WERI-Rb-1 (cell line): ENCODE measurements around the gene TIGAR.

Experiments
- DNase-seq: peaks from one replicate; pipeline ENCODE4 v3.0.0-alpha.2; 2020
- H3K27ac ChIP-seq: fragments of 250-450 bp; sonication (Bioruptor Pico); 2 replicates; pipeline ENCODE4 v1.5.1; 2020; ENCODE audit warnings: mild to moderate bottlenecking, moderate library complexity
- H3K27me3 ChIP-seq: fragments of 250-450 bp; sonication (Bioruptor Pico); 2 replicates; pipeline ENCODE4 v1.5.1; 2021; ENCODE audit warnings: mild to moderate bottlenecking, low read depth, moderate library complexity; ENCODE audit not compliant: insufficient read depth, severe bottlenecking
- H3K36me3 ChIP-seq: fragments of 250-450 bp; sonication (Bioruptor Pico); 2 replicates; pipeline ENCODE4 v1.5.1; 2020; ENCODE audit warnings: mild to moderate bottlenecking, moderate library complexity
- H3K4me3 ChIP-seq: 2 replicates; pipeline ENCODE4 v1.5.1; 2011; ENCODE audit warnings: low read depth, mild to moderate bottlenecking, control low read depth, low read length
- H3K9me3 ChIP-seq: fragments of 250-450 bp; sonication (Bioruptor Pico); 2 replicates; pipeline ENCODE4 v1.5.1; 2021; ENCODE audit warnings: mild to moderate bottlenecking, moderate library complexity; ENCODE audit not compliant: severe bottlenecking
- TF ChIP-seq, protein P1 (sequence below): IDR thresholded peaks from 2 replicates; pipeline ENCODE4 v1.5.1; 2011; ENCODE audit warnings: low read depth, mild to moderate bottlenecking, control low read depth, inconsistent platforms, low read length

The TIGAR gene

DNA sequence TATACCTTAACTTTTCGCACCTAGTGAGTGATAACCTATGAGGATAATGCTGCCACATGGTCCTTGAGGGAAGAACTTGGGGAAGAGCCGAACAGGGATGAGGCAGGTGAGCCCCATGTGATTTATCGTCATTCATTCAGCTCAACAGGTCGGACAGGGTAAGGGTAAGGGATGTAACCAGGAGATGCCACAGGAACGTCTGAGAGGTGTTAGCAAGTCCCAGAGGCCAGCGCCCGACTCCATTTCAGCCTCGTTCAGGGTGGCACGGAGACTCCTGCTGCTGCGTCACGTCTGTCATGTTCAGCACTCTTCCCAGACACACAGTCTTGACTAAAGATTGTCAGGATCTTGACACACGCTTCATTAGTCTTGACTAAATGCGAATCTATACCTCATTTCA lies 23.4 kb upstream of the TIGAR start:
- TF ChIP-seq, protein P1, sequence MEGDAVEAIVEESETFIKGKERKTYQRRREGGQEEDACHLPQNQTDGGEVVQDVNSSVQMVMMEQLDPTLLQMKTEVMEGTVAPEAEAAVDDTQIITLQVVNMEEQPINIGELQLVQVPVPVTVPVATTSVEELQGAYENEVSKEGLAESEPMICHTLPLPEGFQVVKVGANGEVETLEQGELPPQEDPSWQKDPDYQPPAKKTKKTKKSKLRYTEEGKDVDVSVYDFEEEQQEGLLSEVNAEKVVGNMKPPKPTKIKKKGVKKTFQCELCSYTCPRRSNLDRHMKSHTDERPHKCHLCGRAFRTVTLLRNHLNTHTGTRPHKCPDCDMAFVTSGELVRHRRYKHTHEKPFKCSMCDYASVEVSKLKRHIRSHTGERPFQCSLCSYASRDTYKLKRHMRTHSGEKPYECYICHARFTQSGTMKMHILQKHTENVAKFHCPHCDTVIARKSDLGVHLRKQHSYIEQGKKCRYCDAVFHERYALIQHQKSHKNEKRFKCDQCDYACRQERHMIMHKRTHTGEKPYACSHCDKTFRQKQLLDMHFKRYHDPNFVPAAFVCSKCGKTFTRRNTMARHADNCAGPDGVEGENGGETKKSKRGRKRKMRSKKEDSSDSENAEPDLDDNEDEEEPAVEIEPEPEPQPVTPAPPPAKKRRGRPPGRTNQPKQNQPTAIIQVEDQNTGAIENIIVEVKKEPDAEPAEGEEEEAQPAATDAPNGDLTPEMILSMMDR = no peak
- no peaks in the 10 kb centered on the region for H3K36me3 ChIP-seq
- H3K4me3 ChIP-seq = no peak overlapping the region
- no peaks in the 10 kb centered on the region for H3K27me3 ChIP-seq
- H3K27ac ChIP-seq = no peak overlapping the region
- DNase-seq = no peak
- H3K9me3 ChIP-seq = no peaks in the 10 kb centered on the region

DNA sequence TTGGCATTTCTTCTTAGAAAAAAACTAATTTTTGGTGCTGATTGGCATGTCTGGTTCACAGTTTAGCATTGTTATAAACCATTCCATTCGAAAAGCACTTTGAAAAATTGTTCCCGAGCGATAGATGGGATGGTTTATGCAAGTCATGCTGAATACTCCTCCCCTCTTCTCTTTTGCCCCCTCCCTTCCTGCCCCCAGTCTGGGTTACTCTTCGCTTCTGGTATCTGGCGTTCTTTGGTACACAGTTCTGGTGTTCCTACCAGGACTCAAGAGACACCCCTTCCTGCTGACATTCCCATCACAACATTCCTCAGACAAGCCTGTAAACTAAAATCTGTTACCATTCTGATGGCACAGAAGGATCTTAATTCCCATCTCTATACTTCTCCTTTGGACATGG lies 20.1 kb upstream of the TIGAR start:
- H3K9me3 ChIP-seq = no peaks in the 10 kb centered on the region
- no peak overlapping the region for H3K4me3 ChIP-seq
- TF ChIP-seq, protein P1 = no peak
- DNase-seq = no peak
- H3K27ac ChIP-seq = no peak overlapping the region
- no peaks in the 10 kb centered on the region for H3K36me3 ChIP-seq
- H3K27me3 ChIP-seq = no peaks in the 10 kb centered on the region

GRCh38 chr12:4301932-4302501 lies 19.0 kb upstream of the TIGAR start:
- Histone ChIP-seq H3K36me3 (no peaks in the 10 kb centered on the region), H3K27me3 (no peaks in the 10 kb centered on the region), H3K27ac (no peak overlapping the region), H3K4me3 (no peak overlapping the region), H3K9me3 (no peaks in the 10 kb centered on the region)
- TF ChIP-seq, protein P1 = no peak
- DNase-seq = no peak

DNA sequence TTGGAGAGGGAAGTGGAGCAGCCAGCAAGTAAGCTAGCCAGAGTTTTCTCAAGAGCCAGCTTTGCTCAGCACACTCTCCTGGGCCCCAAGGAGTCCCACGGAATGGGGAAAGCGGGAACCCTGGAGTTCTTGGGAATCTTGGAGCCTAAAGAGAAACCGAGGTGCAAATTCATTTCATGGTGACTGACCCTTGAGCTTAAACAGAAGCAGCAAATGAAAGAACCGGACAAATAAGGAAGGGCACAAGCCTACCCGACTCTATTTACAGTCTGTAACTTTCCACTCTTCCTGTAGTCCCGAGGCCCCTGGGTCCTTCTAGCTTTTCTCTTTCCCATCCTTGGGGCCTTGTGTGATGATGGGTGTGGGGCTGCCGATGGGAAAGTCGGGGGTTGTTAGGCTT lies 18.1 kb upstream of the TIGAR start:
- Histone ChIP-seq H3K27me3 (no peaks in the 10 kb centered on the region), H3K9me3 (no peaks in the 10 kb centered on the region), H3K27ac (no peak overlapping the region), H3K4me3 (no peak overlapping the region), H3K36me3 (no peaks in the 10 kb centered on the region)
- TF ChIP-seq, protein P1 = no peak
- DNase-seq = no peak

DNA sequence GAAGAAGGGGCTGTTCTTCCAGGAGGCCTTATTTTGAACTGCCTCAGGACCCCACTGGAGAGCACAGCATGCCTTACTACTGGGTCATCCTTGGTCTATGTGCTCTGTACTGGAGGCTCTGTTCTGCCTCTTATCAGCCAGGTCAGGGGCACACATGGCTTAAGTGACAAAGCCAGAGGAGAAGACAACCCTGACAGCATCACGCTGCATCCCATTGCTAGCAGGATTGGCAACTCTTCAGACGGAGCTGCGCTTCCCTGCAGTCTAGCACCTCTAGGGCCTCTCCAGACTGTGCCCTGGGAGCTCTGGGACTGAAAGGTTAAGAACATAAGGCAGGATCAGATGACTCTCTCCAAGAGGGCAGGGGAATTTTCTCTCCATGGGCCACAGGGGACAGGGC lies 17.3 kb upstream of the TIGAR start:
- TF ChIP-seq, protein P1 = no peak
- no peak overlapping the region for H3K27ac ChIP-seq
- H3K9me3 ChIP-seq = no peaks in the 10 kb centered on the region
- DNase-seq = peak; percentile 18
- H3K36me3 ChIP-seq = no peaks in the 10 kb centered on the region
- H3K27me3 ChIP-seq = no peaks in the 10 kb centered on the region
- H3K4me3 ChIP-seq = no peak overlapping the region

DNA sequence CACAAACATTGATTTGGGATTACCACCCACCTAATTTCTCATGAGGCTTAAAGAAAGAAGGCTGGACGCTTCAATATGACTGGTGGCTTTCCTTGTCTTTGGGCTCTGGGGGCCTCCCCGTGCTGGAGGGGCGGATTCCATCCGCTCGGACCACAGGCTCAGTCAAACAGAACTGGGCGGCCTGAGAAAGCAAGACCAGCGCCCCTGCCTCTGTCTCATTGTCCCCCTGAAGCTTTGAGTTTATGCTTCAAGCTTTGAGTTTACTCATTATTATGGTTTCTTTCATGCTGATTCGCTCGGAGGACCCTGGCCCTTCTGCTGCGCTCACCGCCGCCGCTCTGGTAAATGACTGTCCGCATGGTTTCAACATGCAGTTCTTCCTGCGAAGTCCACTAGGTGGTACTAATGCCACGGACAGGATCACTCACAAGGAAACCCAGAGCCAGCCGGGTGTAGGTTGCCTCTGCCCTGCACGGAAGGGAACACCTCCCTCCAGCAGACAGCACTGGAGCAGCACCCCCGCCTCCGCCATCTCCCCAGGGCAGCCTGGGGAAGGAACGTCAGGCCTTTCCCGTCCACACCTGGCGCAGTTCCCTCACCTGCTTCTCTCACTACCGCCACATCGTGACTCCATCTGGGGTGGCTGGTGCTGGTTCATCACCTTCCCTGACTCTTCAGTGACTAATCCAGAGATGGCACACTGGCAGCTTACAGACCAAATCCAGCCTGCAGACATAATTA lies 13.2 kb upstream of the TIGAR start:
- no peaks in the 10 kb centered on the region for H3K36me3 ChIP-seq
- H3K9me3 ChIP-seq = no peaks in the 10 kb centered on the region
- H3K4me3 ChIP-seq = peak overlapping the region; percentile 57
- H3K27ac ChIP-seq = peak overlapping the region; percentile 88
- no peaks in the 10 kb centered on the region for H3K27me3 ChIP-seq
- DNase-seq = peak; percentile 98
- TF ChIP-seq, protein P1 = peak; percentile 78
